Peyer's patch (tissue), 4 donors: Measurements from ENCODE around the gene CKAP2L.

Experiments used
- CTCF ChIP-seq, 6 experiments: fragments of 450-650 bp in 4 of 6; fragments of 200-600 bp in 2 of 6; sonication (generic) in 1 of 6; IDR thresholded peaks; one replicate each; pipeline ENCODE4 v1.5.1; 2017 to 2019; ENCODE audit warnings: antibody characterized with exemption in 6 of 6, mild to moderate bottlenecking in 3 of 6, moderate library complexity in 1 of 6
- POLR2A ChIP-seq, 2 donors: fragments of 450-650 bp; IDR thresholded peaks; one replicate each; pipeline ENCODE4 v1.5.1; 2017; ENCODE audit warnings: antibody characterized with exemption in 2 of 2, mild to moderate bottlenecking in 2 of 2, moderate library complexity in 2 of 2

GRCh38 chr2:112713926-112714325 lies 50.5 kb downstream of the CKAP2L start:
- TF ChIP-seq CTCF (IDR thresholded peaks at IDR 0.05) (no peak), POLR2A (IDR thresholded peaks at IDR 0.05) (no peak)
